Transverse colon (tissue), 4 donors: ENCODE data around the gene DEF6. TPM values are rescaled to one million over a fixed set of nuclear protein-coding genes. Genes with fewer than 3 reads are reported as not detected.

Source experiments
- DNase-seq: peaks from one replicate; pipeline ENCODE4 v3.0.0-alpha.2; 2019
- H3K27ac ChIP-seq, 4 donors: fragments of 200-600 bp; sonication (generic); 2 replicates each; pipeline ENCODE4 v1.5.1; 2016 to 2018; ENCODE audit warnings: inconsistent platforms in 4 of 4
- H3K27me3 ChIP-seq: fragments of 200-600 bp; sonication (generic); 2 replicates; pipeline ENCODE4 v1.5.1; 2017; ENCODE audit warnings: inconsistent platforms
- H3K36me3 ChIP-seq, 4 donors: fragments of 200-600 bp; sonication (generic); 2 replicates each; pipeline ENCODE4 v1.5.1; 2017 to 2019; ENCODE audit warnings: inconsistent platforms in 4 of 4
- H3K4me1 ChIP-seq, 4 donors: fragments of 200-600 bp; sonication (generic); 2 replicates each; pipeline ENCODE4 v1.5.1; 2017 to 2020; ENCODE audit warnings: inconsistent platforms in 4 of 4
- H3K4me3 ChIP-seq, 4 donors: fragments of 200-600 bp; sonication (generic); 1 replicate in 1 of 4; 2 replicates in 3 of 4; pipeline versions ENCODE4 v1.5.1 to v1.6.1; 2017 to 2019; ENCODE audit warnings: inconsistent platforms in 4 of 4
- H3K9me3 ChIP-seq, 2 donors: fragments of 200-600 bp; sonication (generic); 2 replicates each; pipeline ENCODE4 v1.5.1; 2017 to 2019; ENCODE audit warnings: inconsistent platforms in 2 of 2
- CTCF ChIP-seq, 5 experiments: fragments of 200-600 bp in 3 of 5; fragments of 450-650 bp in 2 of 5; sonication (generic) in 3 of 5; IDR thresholded peaks; 1 replicate in 2 of 5; 2 replicates in 3 of 5; pipeline ENCODE4 v1.5.1; 2016 to 2017; ENCODE audit warnings: antibody characterized with exemption in 5 of 5, inconsistent platforms in 3 of 5, mild to moderate bottlenecking in 2 of 5, moderate library complexity in 1 of 5
- EP300 ChIP-seq: sonication (generic); formaldehyde crosslinking; IDR thresholded peaks from one replicate; pipeline ENCODE4 v1.6.1; 2017; ENCODE audit warnings: antibody characterized with exemption, low read depth
- POLR2A ChIP-seq: fragments of 450-650 bp; IDR thresholded peaks from one replicate; pipeline ENCODE4 v1.6.1; 2016; ENCODE audit warnings: antibody characterized with exemption, mild to moderate bottlenecking, moderate library complexity
- POLR2AphosphoS5 ChIP-seq, 3 donors: sonication (generic); formaldehyde crosslinking; IDR thresholded peaks; one replicate each; pipeline ENCODE4 v1.6.1; 2016; ENCODE audit warnings: antibody characterized with exemption in 3 of 3
- WGBS, 2 donors: methylation state at CpG; one replicate each; pipeline ENCODE4 v1.1.5; 2018; ENCODE audit warnings: low coverage in 1 of 2; 5-methylcytosine and 5-hydroxymethylcytosine counted together
- in situ Hi-C, 4 donors: fragments of 200-750 bp; cut with MboI; loops; one replicate each; pipeline versions ENCODE4 v1.15.0 to v1.15.1; 2017; ENCODE audit warnings: low sequenced_read_pairs in 3 of 4, low pct_ligation_motif_present in 1 of 4, low pct_unique_long_range_greater_than_20kb in 1 of 4
- intact Hi-C: fragments of 100-400 bp; cut with DNase I; formaldehyde crosslinking; loops from one replicate; pipeline ENCODE4 v1.15.1; 2023; ENCODE audit warnings: low total_unique reads
- total RNA-seq, 4 donors: library from RNA; depleted of rRNA; stranded (reverse); fragments of >200 nt; gene quantifications; one replicate each; pipeline ENCODE4 v1.1.0, GENCODE V29; 2016

Gene DEF6
- total RNA-seq, 4 donors from 2014 or later: 2.6 to 24.5 (median 6.8) TPM

- Histone ChIP-seq H3K4me3 (no peak overlapping the region), H3K4me1 (no peaks in the 10 kb centered on the region), H3K36me3 (peaks cover 0 to 54% (median 8%) of the 10 kb centered on the region in 4 donors), H3K27ac (no peak overlapping the region), H3K9me3 (no peaks in the 10 kb centered on the region), H3K27me3 (no peaks in the 10 kb centered on the region)
- WGBS, 2 donors: 93% methylated on average over 2 of the region's 2 CpGs
- DNase-seq: no peak
- no peak for TF ChIP-seq EP300
- no peak for TF ChIP-seq CTCF (IDR thresholded peaks at IDR 0.05)
- TF ChIP-seq POLR2AphosphoS5 (IDR thresholded peaks at IDR 0.05): no peak
- TF ChIP-seq POLR2A: no peak
- intact Hi-C loops: no loop called here
- in situ Hi-C loops: no loop called here
Observed at GRCh38 chr6:35282472-35282871, 15.1 kb upstream of the DEF6 start.

- Histone ChIP-seq H3K36me3 (peaks cover 0 to 63% (median 13%) of the 10 kb centered on the region in 4 donors), H3K27me3 (no peaks in the 10 kb centered on the region), H3K27ac (no peak overlapping the region), H3K9me3 (no peaks in the 10 kb centered on the region), H3K4me3 (no peak overlapping the region), H3K4me1 (no peaks in the 10 kb centered on the region)
- intact Hi-C loops (no loop called here), in situ Hi-C loops (no loop called here)
- DNase-seq: no peak
- 68 to 100% methylated on average over 1 to 2 of the region's 2 CpGs for WGBS, 2 donors
- no peak for TF ChIP-seq EP300
- TF ChIP-seq POLR2AphosphoS5 (IDR thresholded peaks at IDR 0.05): no peak
- no peak for TF ChIP-seq POLR2A
- no peak for TF ChIP-seq CTCF (IDR thresholded peaks at IDR 0.05)
Observed at GRCh38 chr6:35283361-35283760, 14.3 kb upstream of the DEF6 start.

- TF ChIP-seq POLR2A: no peak
- TF ChIP-seq EP300: no peak
- TF ChIP-seq POLR2AphosphoS5 (IDR thresholded peaks at IDR 0.05): no peak
- no peak for TF ChIP-seq CTCF (IDR thresholded peaks at IDR 0.05)
- Histone ChIP-seq H3K36me3 (peaks cover 0 to 52% (median 19%) of the 10 kb centered on the region in 4 donors), H3K9me3 (no peaks in the 10 kb centered on the region), H3K4me1 (no peaks in the 10 kb centered on the region), H3K27me3 (no peaks in the 10 kb centered on the region), H3K4me3 (no peak overlapping the region), H3K27ac (no peak overlapping the region)
- intact Hi-C loops: no loop called here
- in situ Hi-C loops: no loop called here
- DNase-seq: no peak
- 86 to 100% methylated on average over 1 to 12 of the region's 12 CpGs for WGBS, 2 donors
Observed at GRCh38 chr6:35287671-35288396, 9.8 kb upstream of the DEF6 start.

GRCh38 chr6:35288834-35289233, 8.8 kb upstream of the DEF6 start:
- H3K27me3 ChIP-seq: no peaks in the 10 kb centered on the region
- H3K4me3 ChIP-seq: no peak overlapping the region
- 72 to 100% methylated on average over 1 to 4 of the region's 4 CpGs for WGBS, 2 donors
- no peaks in the 10 kb centered on the region for H3K4me1 ChIP-seq
- in situ Hi-C loops (no loop called here), intact Hi-C loops (no loop called here)
- TF ChIP-seq CTCF (IDR thresholded peaks at IDR 0.05) (no peak), POLR2AphosphoS5 (IDR thresholded peaks at IDR 0.05) (no peak), POLR2A (no peak), EP300 (no peak)
- no peak for DNase-seq
- H3K36me3 ChIP-seq: peaks cover 0 to 44% (median 19%) of the 10 kb centered on the region in 4 donors
- no peak overlapping the region for H3K27ac ChIP-seq
- no peaks in the 10 kb centered on the region for H3K9me3 ChIP-seq
